NK-92 treated with Interleukin-12 subunit alpha and Interleukin-12 subunit beta, amount 100 ng/mL, for 24 hours (cell line): ENCODE results near the gene C1orf50.
"Not testable (repeated sequence)": the region's sequence is repeated elsewhere in the genome, so short reads cannot be mapped to it uniquely, and the experiment has no call there.

Source experiments
- DNase-seq: peaks from one replicate; lab custom pipeline; 2025; lab: John Stamatoyannopoulos, UW

Gene C1orf50

DNA sequence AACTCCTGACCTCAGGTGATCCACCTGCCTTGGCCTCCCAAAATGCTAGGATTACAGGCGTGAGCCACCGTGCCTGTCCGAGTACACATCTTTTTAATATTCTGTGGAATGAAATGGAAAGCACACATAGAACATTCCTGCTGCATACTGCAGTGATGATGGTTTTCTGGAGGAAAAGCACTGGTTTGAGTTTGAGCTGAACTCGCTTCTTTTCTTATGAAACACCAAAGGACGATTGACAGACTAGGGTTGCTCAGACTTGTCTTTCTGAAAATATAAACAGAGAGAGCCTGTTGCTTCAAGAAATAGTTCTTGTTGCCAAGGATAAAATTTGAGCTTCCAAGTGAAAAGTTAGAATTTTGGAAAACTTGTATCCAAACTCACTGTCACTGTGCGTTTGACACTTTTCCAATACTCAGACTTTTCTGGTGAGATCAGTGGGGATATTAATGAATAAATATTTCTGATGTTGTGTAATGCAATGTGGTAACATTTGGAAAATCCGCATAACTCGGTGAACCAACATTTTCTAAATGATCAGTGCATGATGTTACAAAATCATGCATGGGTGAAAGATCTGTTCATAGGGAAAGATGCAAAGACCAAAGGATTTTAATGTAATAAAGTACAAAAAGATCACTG lies 34.9 kb downstream of the C1orf50 start:
- no peak for DNase-seq

DNA sequence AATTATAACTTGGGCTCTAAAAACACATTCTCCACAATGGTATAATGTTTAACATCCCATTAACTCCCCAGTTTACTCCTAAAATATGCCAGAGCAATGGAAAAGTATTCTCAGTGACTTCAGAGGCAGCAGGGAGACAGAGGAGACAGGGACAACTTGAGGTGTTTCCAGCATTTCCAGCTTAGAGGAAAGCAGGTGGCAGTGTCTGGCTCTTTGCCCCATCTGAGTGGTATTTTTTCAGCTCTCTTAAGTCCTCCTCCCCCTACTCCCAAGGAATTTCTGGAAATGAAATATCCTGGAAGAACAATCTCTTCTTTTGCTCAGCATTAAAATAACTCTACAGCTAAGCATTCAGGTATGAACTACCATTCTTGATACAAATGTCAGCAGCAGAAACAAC lies 39.1 kb downstream of the C1orf50 start:
- DNase-seq, result no peak

DNA sequence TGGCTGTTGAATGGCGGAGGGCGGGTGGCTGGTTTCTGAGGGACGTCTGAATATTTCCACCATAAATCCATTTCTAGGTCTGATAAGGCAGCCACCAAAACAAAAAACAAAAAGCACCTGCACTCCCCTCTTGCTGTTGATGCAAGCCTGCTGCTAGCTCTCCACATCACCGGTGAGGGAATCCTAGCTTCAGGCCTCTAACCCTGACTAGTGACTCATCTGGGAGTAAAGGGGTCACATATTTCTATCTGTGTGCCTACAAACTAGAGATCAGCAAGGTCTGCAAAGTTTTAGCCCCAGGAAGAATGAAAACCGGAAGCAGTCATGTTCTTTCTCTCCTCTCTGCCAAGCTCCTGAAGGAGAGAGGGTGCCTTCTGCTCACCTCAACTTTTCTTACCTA lies 39.5 kb downstream of the C1orf50 start:
- DNase-seq, result no peak

DNA sequence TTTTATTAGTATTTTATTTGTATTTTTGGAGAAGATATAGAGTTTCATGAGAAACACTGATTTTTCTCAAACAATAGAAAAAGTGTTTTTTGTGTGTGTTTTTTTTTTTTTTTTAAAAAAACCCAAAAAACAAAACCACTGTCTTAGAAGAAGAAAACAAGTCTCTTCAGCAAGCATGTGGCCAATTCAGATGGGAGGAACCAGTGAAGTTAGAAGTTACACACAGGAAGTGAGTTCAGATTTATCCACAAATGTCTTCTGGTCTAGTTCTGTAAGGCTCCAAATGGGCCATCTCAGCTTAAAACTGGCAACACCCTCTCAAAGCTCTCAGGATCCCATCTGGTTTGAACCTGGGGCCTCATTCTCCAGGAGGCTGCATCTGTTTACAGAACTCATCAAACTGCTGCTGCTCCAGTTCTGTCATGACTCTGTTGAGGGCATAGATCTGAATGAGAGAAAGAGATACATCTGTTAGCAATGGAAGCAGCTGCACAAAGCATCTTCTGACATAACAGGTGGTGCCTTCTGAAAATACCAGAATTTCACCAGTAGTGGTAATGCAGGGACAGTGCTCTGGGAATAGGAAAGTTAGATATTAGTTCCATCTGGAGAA lies 40.1 kb downstream of the C1orf50 start:
- no peak for DNase-seq

DNA sequence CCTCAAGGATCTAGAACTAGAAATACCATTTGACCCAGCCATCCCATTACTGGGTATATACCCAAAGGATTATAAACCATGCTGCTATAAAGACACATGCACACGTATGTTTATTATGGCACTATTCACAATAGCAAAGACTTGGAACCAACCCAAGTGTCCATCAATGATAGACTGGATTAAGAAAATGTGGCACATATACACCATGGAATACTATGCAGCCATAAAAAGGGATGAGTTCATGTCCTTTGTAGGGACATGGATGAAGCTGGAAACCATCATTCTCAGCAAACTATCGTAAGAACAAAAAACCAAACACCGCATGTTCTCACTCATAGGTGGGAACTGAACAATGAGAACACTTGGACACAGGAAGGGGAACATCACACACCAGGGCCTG lies 47.8 kb downstream of the C1orf50 start:
- DNase-seq, result not testable (repeated sequence)

DNA sequence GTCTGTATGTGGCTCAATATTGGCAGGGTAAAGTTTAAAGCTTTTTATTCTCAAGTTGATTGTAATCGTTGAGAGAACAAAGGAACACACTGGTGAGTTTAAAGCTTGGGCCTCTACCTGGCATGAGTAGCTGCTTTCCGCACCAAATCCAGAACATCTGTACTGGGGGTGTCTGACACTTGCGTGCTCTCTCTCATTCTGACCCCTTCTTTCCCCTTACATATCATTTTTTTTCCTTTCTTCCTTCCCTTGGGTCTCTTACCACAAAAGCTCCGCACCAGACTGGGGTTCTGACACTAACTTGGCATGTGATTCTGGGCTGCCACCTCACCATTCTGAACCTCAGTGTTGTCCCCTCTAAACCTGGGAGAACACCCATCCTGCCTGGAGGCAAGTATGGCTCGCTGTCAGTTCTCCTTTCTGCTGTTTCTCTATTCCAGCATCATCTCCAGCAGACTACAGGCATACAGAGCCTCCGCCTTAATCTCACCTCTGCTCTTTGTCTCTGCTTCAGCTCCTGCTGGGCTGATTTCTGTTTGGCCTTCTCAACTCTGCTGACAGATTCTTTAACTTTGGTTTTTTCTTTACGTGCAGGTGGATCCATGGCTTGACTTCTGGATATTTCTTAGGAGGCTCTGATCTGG lies 49.0 kb downstream of the C1orf50 start:
- no peak for DNase-seq

DNA sequence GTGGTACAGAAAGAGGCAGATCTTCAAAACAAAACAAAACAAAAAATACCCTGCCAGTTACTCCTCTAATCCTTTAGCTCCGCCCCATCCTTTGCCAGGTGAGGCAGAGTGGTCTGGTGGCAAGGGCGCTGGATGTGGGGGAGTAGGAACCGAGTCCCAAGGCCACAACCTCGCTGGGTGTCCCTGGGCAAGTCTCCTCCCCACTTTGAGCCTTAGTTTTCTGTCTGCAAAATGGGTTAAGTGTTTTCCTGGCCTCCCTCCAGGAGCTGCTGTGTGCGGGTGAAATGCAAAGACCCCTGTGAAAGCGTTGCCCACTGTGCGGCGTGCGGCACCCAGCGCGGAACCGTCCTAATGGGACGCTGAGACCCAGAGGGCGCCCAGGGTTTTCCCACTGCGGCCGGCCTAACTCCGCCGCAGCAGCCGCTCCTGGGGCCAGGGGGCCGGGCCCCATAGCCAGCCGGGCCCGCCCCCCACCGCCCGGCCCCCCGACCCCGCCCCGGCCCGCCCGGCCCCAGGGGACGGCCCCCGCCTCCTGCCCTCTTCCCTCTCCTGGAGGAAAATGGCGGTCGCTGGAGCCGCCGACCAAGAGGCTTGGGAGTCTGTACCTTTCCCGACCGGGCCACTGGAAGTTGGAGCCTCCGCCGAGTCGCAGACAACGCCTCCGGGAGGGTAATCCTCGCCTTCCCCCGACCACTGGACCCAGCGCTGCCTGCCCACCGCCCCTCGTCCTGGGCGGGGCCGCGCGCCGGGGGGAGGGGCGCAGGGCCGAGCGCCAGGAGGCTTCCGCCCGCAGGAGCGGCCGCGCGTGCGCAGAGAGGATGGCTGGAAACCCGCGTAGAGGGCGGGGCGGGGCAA lies 49.8 kb downstream of the C1orf50 start, which contains the start of the genes ERMAP and SVBP:
ERMAP (plus strand) TSS at position 538 of the 855 bp plus-strand sequence. CDS start 13,327 bp downstream, outside the sequence.
SVBP (minus strand) TSS at position 813 of the 855 bp plus-strand sequence. CDS start 853 bp downstream, outside the sequence.
- peak; percentile 91 for DNase-seq

DNA sequence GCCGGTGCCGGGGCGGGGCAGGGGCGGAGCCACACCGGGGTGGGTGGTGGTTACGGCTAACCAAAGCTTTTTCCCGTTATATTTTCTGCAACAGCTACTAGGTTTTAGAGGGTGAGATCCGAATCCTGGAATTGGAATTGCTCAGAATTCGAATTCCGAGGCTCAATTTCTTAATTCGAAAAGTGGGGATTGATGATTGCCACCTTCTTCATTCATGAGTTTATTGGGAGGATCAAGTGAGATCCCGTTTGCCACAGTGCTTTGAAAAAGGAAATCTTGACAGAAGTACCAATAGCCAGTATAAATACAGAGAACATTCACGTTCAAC lies 50.4 kb downstream of the C1orf50 start:
- DNase-seq, result no peak

DNA sequence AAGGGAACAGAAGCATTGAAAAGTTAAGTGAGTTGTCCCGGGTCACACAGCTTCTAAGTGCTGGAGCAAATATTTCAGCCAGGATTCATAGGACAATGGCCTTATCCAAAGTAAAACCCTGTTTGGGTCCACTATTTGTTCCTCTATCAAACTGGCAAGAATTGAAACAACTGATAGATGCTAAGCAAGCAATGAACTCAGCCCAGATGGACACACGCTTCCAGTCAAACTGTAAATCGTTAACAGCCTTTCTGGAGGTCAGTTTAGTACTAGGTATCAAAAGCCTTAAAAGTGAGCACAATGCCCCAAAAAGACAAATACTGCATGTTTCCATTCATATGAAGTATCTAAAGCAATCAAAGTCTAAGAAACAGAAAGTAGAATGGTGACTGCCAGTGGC lies 50.9 kb downstream of the C1orf50 start:
- DNase-seq, result no peak

DNA sequence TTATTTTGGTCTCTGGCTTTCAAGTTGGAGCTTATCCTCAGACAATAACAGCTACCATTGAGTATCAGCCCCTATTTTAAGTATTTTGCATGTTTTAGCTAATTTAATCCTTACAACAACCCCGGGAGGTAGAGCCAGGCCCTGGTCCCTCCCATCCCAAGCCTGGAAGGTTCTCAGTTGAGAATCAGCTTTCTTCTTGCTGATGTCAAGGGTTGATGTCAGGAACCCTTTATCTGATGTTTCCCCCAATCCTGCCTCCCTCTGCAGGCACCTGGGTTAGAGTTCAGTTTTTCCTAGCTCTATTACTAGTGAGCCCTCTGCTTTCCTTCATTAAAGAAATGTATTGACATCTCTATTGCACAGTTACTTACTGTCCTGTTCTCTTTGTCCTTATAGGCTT lies 53.8 kb downstream of the C1orf50 start:
- DNase-seq, result no peak

DNA sequence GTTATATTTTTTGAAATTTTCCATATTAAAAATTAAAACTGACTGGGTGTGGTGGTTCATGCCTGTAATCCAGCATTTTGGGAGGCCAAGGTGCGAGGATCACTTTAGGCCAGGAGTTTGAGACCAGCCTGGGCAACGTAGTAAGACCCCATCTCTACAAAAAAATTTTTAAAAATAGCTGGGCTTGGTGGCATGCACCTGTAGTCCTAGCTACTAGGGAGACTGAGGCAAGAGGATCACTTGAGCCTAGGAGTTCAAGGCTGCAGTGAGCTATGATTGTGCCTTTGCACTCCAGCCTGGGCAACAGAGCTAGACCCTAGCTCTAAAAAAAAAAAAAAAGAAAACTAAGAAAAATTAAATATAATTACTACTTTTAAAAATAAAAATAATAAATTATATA lies 54.6 kb downstream of the C1orf50 start:
- no peak for DNase-seq

DNA sequence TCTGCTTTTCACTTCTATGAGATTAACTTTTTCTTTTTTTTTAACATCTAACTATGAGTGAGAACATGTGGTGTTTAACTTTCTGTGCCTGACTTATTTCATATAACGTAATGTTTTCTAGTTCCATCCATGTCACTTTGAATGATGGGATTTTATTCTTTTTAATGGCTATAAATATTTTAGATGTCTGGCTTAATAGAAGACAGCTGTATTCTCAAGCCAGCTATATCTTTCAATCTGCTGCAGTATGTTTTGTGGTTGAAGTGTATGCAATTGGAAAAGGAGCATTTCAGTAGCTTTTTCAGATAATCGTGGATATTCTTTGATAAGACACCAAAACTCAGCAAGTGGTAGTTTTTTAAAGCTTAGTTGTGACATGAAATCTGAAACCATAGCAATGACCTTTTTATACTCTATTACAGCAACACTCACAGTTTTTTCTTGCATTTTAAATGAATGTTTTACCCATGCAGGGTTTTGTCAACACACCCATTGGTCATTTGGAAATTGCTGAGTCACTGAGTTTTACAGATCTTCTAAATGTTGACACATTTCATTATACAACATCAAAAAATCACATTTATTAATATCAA lies 55.8 kb downstream of the C1orf50 start:
- DNase-seq, result no peak

DNA sequence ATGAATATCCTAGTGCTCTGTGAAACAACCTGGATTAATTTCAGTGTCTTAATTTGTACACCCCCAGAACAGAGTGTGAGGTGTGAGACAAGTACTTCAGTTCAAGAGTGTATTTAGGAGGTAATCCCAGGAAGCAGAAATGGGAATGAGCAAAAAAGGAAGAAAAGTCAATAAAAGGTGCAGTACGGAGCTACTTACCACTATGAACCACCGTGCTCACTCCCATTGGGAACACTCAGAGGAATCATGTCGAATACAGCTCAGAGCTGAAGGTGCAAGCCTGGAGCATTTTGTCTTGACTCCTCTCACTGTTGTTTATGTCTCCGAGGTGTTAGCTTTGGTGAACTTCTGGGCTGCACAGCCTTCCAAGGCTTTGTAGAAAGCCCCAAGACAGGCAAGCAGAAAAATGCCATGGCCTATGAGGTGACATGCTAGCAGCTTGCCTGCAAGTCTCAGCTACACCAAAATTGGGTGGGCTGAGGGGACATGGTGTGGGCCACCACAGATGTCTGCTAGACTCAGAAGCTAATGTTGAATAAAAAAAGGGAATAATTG lies 57.5 kb downstream of the C1orf50 start:
- DNase-seq, result no peak

DNA sequence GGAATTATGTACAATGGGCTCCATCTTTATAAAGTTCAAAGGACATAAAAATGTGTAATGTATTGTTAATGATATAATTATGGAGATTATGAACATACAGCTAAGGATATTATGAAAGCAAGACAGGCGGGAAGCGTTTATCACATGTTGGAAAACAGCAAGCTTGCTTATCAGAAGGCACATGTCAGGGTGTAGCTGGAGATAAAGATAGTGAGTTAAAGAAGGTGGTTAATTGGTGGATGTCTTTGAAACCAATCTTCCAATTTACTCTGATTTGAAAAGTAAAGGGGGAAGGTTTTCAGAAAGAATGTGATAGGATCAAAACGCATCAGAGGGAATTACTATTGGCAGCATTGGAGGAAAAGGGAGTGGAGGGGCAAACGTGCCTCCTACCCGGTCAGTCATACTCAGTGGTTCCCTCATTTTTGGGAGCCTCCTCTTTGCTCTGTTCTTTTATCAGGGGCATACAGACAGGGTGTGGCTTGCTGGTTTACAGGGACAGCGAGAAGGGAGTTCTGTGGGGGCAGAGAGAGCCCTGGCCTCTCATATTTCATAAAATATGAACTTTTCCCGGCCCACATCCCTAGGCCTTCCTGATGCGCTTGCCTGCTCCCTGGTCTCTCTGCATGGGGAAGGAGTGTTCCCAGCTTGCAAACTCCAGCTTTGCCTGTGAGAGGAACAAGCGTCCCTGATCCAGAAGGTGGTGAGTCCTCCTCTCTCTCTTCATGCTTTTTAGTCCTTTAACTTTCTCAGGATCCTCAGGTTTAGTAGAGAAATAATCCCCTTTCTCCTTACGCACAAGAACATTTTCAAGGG lies 58.2 kb downstream of the C1orf50 start:
- no peak for DNase-seq
